BE2C (cell line): ENCODE results near the gene TGFBR3.

Experiments used
- DNase-seq: peaks from one replicate; pipeline ENCODE4 v3.0.0-alpha.2; 2020
- H3K27me3 ChIP-seq: fragments of 250-450 bp; sonication (Bioruptor Pico); 2 replicates; pipeline ENCODE4 v1.5.1; 2020; ENCODE audit warnings: mild to moderate bottlenecking
- H3K36me3 ChIP-seq: fragments of 250-450 bp; sonication (Bioruptor Pico); 2 replicates; pipeline ENCODE4 v1.5.1; 2020; ENCODE audit warnings: mild to moderate bottlenecking
- H3K4me1 ChIP-seq: fragments of 250-450 bp; sonication (Bioruptor Pico); 2 replicates; pipeline ENCODE4 v1.5.1; 2020
- H3K4me3 ChIP-seq: 2 replicates; pipeline ENCODE4 v1.5.1; 2011; ENCODE audit warnings: low read depth, low read length
- H3K9me3 ChIP-seq: fragments of 250-450 bp; sonication (Bioruptor Pico); 2 replicates; pipeline ENCODE4 v1.5.1; 2020
- CTCF ChIP-seq: IDR thresholded peaks from 2 replicates; pipeline ENCODE4 v1.5.1; 2012; ENCODE audit warnings: mild to moderate bottlenecking, low read depth, low read length

The TGFBR3 gene

DNA sequence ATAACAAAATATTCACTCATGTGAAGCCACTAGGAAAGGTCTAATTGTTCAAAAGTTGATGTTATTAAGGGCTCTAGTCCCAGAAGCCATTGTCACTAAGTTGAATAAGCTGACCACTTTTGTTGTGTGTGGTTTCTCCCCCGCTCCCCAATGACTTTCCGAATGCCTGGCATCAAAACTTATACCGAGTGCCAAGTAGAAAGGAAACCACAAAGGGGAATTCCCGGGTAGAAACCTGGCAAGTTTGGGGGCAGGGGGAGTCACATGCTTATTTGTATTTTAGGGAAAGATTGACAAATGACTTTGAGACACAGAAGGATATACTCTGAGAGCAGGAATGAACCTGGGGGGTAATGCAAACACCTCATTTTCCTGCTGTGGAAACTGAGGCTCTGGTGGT lies 154.1 kb downstream of the TGFBR3 start:
- Histone ChIP-seq H3K4me3 (no peak overlapping the region), H3K9me3 (no peaks in the 10 kb centered on the region), H3K36me3 (no peaks in the 10 kb centered on the region), H3K4me1 (no peaks in the 10 kb centered on the region), H3K27me3 (no peaks in the 10 kb centered on the region)
- no peak for TF ChIP-seq CTCF
- DNase-seq = no peak

DNA sequence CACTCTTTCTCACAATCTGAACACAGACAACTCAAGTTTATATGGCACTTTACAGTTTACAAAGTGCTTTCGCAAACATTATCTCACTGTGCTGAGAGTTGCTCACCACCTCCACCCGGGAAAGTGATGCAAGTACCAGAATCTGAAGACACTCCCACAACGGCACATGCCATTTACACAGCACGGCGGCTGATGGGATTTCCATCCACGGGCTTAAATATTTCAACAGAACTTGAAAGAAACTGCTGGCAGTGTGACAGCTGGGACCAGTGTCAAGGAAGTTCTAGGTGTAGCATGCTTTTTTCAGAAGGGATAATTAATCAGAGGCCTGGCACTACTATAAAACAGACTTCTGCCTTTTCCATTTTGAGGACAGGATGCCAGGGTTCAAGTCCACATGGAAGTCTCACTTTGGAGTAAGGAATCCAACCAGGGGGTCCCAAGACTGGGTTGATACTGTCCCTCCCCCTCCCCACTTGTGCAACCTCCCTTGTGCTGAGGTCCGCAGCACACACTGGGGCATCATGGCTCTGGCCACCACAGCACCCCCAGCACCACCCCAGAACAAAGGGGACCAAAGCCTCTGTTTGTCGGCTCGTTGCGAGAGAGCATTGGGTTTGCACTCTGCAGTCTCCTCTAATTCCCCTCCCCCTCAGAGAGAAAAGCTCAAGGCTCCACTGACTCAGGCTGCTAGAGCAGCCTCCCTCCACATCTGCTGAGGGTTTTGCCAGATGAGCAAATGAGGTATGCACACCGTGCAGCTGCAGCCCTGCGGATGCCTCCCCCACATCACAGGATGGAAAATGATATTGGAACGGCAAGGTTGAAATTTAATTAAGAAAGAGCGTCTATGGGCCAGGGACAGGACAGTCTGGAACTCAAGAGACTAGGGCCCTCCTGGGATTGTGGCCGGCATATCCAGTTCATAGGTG lies 154.9 kb downstream of the TGFBR3 start:
- no peak for TF ChIP-seq CTCF
- DNase-seq = peak; percentile 65
- H3K36me3 ChIP-seq = no peaks in the 10 kb centered on the region
- H3K4me1 ChIP-seq = no peaks in the 10 kb centered on the region
- H3K27me3 ChIP-seq = no peaks in the 10 kb centered on the region
- no peak overlapping the region for H3K4me3 ChIP-seq
- no peaks in the 10 kb centered on the region for H3K9me3 ChIP-seq

GRCh38 chr1:91729621-91730358 lies 156.2 kb downstream of the TGFBR3 start:
- Histone ChIP-seq H3K4me1 (no peaks in the 10 kb centered on the region), H3K4me3 (no peak overlapping the region), H3K9me3 (no peaks in the 10 kb centered on the region), H3K27me3 (no peaks in the 10 kb centered on the region), H3K36me3 (no peaks in the 10 kb centered on the region)
- no peak for DNase-seq
- TF ChIP-seq CTCF = no peak

DNA sequence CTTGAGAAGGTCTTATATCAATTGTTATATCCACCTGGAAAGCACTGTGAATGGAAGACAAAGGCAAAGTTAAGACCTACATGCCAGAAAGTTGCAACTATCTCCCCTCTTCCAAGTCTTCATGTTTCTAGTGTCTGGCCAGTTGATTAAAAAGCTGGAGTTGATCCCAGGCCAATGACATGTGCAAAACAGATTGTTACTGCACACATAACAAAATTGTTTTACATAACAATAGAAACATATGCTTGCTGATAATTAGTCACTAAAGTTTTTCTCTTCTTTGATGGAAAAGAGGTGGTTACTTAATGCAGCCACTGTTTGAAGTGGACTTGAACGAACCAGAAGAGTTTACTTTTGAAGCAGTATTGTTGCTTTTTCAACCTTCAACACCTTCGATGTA lies 158.2 kb downstream of the TGFBR3 start:
- no peak for TF ChIP-seq CTCF
- H3K9me3 ChIP-seq = no peaks in the 10 kb centered on the region
- H3K36me3 ChIP-seq = no peaks in the 10 kb centered on the region
- no peaks in the 10 kb centered on the region for H3K27me3 ChIP-seq
- H3K4me3 ChIP-seq = no peak overlapping the region
- no peak for DNase-seq
- H3K4me1 ChIP-seq = no peaks in the 10 kb centered on the region

DNA sequence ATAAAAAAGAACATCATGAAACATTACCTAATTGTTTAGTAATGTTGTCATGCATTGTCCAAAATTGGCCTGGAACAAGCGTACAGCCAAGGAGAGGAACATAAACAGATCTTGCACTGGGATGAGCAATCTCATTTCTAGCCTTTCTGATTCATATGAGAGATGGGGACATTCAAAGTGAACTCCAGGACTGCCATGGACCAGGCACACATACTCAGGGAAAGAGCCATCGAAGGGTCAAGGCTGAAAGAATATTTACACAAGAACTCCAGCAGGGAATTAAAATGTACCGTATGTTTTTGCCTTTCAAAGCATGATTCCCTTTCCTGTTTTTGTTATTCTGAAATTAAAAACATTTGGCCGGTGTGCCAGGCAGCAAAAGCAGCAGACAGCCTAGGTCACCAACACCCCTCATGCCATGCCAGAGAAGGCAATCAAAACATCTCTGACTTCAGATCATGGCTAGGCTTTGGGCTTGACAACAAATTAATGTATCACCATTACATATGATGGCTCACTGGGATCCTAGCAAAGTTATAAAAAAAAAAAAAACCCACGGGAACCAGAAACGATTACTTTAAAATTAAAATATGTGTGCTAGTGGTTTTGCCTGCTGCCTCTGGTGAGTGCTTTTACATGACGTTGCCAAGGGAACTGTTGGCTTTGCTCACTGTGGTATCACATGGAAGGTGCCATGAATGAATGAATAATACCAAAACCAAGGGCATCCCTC lies 159.8 kb downstream of the TGFBR3 start:
- no peaks in the 10 kb centered on the region for H3K4me1 ChIP-seq
- no peak for DNase-seq
- no peaks in the 10 kb centered on the region for H3K9me3 ChIP-seq
- no peak for TF ChIP-seq CTCF
- H3K27me3 ChIP-seq = no peaks in the 10 kb centered on the region
- no peak overlapping the region for H3K4me3 ChIP-seq
- no peaks in the 10 kb centered on the region for H3K36me3 ChIP-seq
